GM21528 (cell line): ENCODE data around the gene KRT85.
A peak's percentile ranks its signal among the peaks of the same experiment; 100 is the strongest.
"Not testable (repeated sequence)": the region's sequence is repeated elsewhere in the genome, so short reads cannot be mapped to it uniquely, and the experiment has no call there.

Experiments
- ATAC-seq: cut with Tn5 transposase; IDR thresholded peaks from one replicate; pipeline ENCODE4 v1.9.1; 2021; ENCODE audit warnings: mild to moderate bottlenecking, moderate library complexity; ENCODE audit not compliant: unreplicated experiment, low FRiP score

KRT85 gene

DNA sequence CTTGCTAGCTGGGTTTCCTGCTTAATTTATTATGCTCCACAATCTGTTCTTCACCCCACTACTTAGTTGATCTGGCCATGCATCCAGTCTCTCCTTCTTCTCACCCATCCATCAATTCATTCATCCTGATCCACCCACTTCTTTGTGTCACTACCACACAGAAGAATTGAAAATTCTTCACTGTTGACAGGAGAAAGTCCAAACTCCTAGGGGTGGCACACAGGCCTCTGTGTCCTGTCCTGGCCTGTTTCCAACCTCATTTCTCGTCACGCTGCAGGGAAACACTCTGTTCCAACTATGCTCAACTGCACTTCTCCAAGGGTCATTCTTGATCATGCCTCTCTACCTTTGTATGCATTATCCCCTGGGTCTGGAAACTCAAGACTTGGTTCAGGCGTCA lies 35.4 kb downstream of the KRT85 start:
- no peak for ATAC-seq

DNA sequence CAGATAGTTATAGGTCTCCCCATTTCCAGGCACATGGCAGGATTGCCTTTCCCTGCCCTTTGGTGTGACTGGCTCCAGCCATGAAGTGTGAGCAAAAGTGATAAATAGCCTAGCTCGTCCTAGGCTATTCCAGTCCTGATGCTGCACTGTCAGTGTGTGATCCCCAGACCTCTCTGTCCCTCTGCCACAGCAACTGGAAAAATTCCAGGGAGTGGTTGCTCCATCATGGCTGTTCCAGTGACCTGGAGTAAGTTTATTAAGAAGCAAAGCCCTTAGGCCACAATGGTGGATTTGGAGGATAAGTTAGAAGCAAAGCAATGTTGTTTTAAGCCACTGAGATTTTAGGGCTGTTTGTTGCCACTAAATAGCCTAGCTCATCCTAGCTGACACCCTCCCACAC lies 36.2 kb downstream of the KRT85 start:
- no peak for ATAC-seq

- no peak for ATAC-seq
Observed at GRCh38 chr12:52327830-52328500, 39.3 kb downstream of the KRT85 start.

GRCh38 chr12:52327052-52327829 lies 40.0 kb downstream of the KRT85 start:
- ATAC-seq = peak; percentile 91

DNA sequence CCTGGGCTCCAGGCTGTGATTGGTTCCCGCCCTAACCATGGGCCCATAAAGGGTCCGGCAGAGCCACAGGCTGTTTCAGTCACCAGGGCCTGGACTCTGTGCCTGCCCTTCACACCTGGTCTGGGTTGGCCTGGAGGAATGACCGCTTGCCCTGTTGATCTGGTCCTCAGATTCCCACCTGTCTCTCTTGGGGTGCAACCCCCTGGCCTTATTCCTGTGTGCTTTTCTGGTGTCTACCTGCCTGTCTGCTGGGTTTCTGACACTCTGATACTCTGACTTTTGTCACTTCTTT lies 43.2 kb downstream of the KRT85 start:
- ATAC-seq = no peak

DNA sequence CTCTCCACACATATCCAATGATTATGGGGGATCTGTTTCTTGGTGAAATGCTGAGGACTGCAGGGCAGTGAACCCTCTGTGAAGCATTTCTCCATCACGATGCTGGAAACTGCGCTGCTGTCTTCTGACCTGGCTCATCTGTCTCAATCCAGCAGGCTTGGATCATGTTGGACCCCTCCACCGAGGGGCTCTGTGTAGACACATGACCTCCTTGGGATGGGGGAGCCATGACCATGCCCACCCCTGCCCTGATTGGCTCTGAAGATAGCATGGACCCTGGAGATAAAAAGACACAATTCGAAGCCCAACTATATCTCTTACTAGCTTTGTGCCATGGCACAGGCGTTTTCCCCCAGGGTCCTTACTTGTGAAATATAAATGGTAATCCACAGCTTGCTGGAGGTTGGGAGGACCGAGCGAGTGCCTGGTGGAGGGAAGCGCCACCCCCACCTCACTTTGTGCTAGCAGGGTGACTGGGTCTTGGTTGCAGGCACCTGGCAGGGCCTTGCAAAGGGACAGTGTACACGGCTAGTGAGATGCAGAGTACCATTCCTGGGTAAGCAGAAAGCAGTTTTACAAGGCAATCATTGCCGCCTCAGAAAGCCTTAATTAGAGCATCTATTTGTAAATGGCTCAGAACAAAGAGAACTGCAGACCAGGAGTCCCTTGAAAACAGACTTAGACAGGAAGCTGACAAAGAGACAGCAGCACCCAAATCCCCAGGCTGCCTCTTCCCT lies 43.7 kb downstream of the KRT85 start:
- ATAC-seq = no peak

DNA sequence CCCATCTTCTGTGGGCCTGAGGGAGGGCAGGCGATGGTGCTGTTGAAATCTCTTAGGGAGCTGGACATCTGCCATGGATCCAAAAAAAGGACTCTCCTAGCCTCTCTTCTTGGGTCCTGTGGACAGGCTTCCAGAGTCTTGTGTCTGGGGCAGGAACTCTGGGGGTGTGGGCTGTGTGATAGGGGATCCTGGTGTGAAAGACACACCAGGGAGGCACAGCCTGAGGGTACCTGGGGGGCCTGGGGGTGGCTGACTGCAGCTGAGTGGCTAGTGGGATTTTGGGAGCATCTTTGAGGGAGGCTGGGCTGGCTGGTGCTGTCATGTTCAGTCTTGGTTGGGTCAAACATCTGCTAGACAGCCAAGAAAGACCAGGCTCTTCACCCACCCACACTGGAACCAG lies 44.3 kb downstream of the KRT85 start:
- no peak for ATAC-seq

GRCh38 chr12:52322069-52322468 lies 45.2 kb downstream of the KRT85 start:
- ATAC-seq = no peak

GRCh38 chr12:52321418-52321817 lies 45.9 kb downstream of the KRT85 start:
- no peak for ATAC-seq

- ATAC-seq = no peak
Observed at GRCh38 chr12:52320784-52321400, 46.4 kb downstream of the KRT85 start, which contains the start of gene KRT83. TSS of gene KRT83 (minus strand) at chr12:52321398. CDS start at chr12:52321335, 63 bp downstream.

DNA sequence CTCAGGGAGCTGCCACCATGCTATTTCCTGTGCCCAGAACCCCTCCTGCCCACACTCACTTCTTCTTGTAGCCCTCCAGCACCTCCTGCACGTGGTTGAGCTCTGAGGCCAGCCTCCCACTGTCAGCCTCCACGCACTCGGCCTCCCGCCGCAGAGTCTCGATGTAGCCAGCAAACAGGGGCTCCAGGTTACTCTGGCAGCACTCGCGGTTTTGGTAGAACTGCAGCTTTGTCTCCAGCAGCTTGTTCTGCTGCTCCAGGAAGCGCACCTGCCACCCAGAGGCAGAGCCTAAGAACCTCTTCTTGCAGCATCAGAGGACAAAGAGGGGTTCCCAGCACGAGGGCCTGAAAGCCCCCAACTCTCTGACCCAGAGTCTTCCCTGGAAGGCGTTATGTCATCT lies 48.2 kb downstream of the KRT85 start:
- ATAC-seq = no peak

DNA sequence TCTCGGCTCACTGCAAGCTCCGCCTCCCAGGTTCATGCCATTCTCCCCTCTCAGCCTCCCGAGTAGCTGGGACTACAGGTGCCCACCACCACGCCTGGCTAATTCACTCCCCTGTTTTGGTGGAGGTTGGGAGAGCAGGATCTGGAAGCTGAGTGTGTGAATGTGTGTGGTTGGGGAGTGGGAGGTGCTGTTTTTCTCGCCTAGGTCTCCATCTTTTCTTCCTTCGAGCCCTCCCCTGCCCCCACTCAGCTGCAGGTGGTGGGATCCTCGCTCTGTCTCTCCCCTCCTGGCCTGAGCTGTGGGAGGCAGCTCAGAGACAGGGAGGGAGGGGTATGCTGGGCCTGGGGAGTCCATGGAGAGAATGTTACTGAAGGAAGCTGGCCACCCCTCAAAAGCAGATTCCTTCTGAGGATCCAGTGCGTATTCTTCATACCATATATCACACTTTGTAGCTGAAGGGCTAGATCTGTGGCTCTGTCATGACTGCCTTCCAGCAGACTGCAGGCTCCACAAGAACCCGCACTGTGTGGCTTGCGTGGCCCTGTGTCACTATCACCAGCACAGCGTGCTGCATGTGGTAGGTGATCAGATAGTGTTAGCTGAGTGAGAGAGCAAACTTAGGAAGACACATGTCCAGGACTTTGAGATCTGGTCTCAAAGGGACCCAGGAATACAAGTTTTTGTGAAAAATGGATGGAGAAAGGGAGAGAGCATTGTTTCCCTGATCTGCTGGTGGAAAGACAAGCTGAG lies 48.9 kb downstream of the KRT85 start:
- ATAC-seq = no peak

GRCh38 chr12:52317468-52318052 lies 49.7 kb downstream of the KRT85 start:
- no peak for ATAC-seq

DNA sequence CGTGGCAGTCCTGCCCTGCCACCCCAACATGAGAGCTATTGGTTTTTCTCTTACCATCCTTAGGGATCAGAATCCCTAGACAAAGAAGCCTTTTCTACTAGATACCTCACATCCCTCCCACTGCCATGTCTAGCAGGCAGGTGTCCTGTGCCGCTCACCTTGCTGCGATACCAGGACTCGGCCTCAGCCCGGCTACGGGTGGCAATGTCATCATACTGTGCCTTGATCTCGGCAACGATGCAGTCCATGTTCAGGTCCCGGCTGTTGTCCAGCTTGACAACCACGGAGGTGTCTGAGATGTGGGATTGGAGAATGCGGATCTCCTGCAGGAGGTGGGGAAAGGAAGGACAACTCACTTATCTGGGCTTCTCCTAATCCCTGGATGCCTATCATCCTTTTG lies 50.6 kb downstream of the KRT85 start:
- ATAC-seq = no peak

- ATAC-seq = no peak
Observed at GRCh38 chr12:52316290-52316689, 51.0 kb downstream of the KRT85 start.

GRCh38 chr12:52315721-52316120 lies 51.6 kb downstream of the KRT85 start:
- ATAC-seq = not testable (repeated sequence)

GRCh38 chr12:52314511-52314910 lies 52.8 kb downstream of the KRT85 start:
- ATAC-seq = no peak

GRCh38 chr12:52313926-52314325 lies 53.4 kb downstream of the KRT85 start:
- no peak for ATAC-seq

- ATAC-seq = no peak
Observed at GRCh38 chr12:52313461-52313860, 53.8 kb downstream of the KRT85 start.

- ATAC-seq = no peak
Observed at GRCh38 chr12:52312086-52312485, 55.2 kb downstream of the KRT85 start.
